Keratinocyte (primary cell): ENCODE measurements around the gene NUP210.
"Not testable (repeated sequence)": the region's sequence is repeated elsewhere in the genome, so short reads cannot be mapped to it uniquely, and the experiment has no call there.

Experiments used
- CTCF ChIP-seq, 3 experiments: IDR thresholded peaks in 1 of 3; conservative IDR thresholded peaks in 1 of 3; optimal IDR thresholded peaks in 1 of 3; 2 replicates in 2 of 3; 3 replicates in 1 of 3; pipeline versions ENCODE3 to v1.5.1; 2011; ENCODE audit warnings: low read length in 3 of 3, mild to moderate bottlenecking in 3 of 3, moderate library complexity in 2 of 3, control low read depth in 1 of 3, inconsistent platforms in 1 of 3; ENCODE audit not compliant: insufficient read depth in 2 of 3; ENCODE audit errors: extremely low read depth in 1 of 3
- EZH2 ChIP-seq: IDR thresholded peaks from one replicate; pipeline ENCODE4 v1.6.1; 2012; ENCODE audit warnings: inconsistent platforms, mild to moderate bottlenecking, low read length, moderate library complexity

DNA sequence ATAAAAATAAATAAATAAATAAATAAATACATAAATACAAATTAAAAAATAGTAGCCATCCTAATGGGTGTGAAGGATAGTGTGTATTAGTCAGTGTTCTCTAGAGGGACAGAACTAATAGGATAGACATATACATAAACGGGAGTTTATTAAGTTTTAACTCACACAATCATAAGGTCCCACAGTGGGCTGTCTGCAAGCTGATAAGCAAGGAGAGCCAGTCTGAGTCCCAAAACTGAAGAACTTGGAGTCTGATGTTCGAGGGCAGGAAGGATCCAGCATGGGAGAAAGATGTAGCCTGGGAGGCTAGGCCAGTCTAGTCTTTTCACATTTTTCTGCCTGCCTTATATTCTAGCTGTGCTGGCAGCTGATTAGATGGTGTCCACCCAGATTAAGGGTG, 22.8 kb upstream of the NUP210 start:
- not testable (repeated sequence) for TF ChIP-seq CTCF (optimal IDR thresholded peaks at IDR 0.05 in 1 of 3, IDR thresholded peaks at IDR 0.05 in 1 of 3, conservative IDR thresholded peaks at IDR 0.05 in 1 of 3; ENCODE audit: extremely low read depth in 1 of 3, insufficient read depth in 2 of 3, low read length in 3 of 3); EZH2
